Common myeloid progenitor, CD34-positive (primary cell): Measurements from ENCODE around the gene FOXA2. TPM values are rescaled to one million over a fixed set of nuclear protein-coding genes. Genes with fewer than 3 reads are reported as not detected.

ENCODE experiments used
- CTCF ChIA-PET: fragments of 350-600 bp; sonication (Branson Sonifier 250); formaldehyde crosslinking; loops from one replicate; lab custom pipeline; 2021; ENCODE audit warnings: antibody characterized with exemption; lab: Charles Lee
- POLR2A ChIA-PET: fragments of 350-600 bp; sonication (Branson Sonifier 250); formaldehyde crosslinking; loops from one replicate; lab custom pipeline; 2021; ENCODE audit warnings: antibody characterized with exemption; lab: Charles Lee
- DNase-seq, 3 donors: peaks; one replicate each; pipeline versions ENCODE4 v3.0.0 to v3.0.0-alpha.2; 2013
- H3K27ac ChIP-seq, 2 experiments: 1 replicate in 1 of 2; 2 replicates in 1 of 2; pipeline ENCODE4 v1.7.0; 2013; ENCODE audit warnings: inconsistent platforms in 2 of 2, low read length in 2 of 2, mild to moderate bottlenecking in 2 of 2, low read depth in 1 of 2, moderate library complexity in 1 of 2; ENCODE audit not compliant: severe bottlenecking in 2 of 2, insufficient read depth in 1 of 2, poor library complexity in 1 of 2
- H3K27me3 ChIP-seq, 5 experiments: replicated peaks in 2 of 5; 1 replicate in 3 of 5; 2 replicates in 2 of 5; pipeline versions ENCODE4 v1.6.1 to v1.7.0; 2013; ENCODE audit warnings: low read length in 4 of 5, mild to moderate bottlenecking in 2 of 5, moderate library complexity in 2 of 5, inconsistent platforms in 1 of 5; ENCODE audit not compliant: insufficient read depth in 5 of 5, control insufficient read depth in 4 of 5
- H3K36me3 ChIP-seq, 4 experiments: 1 replicate in 2 of 4; 2 replicates in 2 of 4; pipeline versions ENCODE4 v1.6.1 to v1.7.0; 2013; ENCODE audit warnings: low read length in 3 of 4, control low read depth in 1 of 4, mild to moderate bottlenecking in 1 of 4; ENCODE audit not compliant: control insufficient read depth in 4 of 4, insufficient read depth in 4 of 4
- H3K4me1 ChIP-seq, 4 experiments: 1 replicate in 3 of 4; 2 replicates in 1 of 4; pipeline versions ENCODE4 v1.6.1 to v1.7.1; 2013; ENCODE audit warnings: low read length in 3 of 4, mild to moderate bottlenecking in 3 of 4, control low read depth in 1 of 4, inconsistent platforms in 1 of 4, moderate library complexity in 1 of 4; ENCODE audit not compliant: control insufficient read depth in 4 of 4, insufficient read depth in 4 of 4; ENCODE audit errors: control extremely low read depth in 1 of 4
- H3K4me3 ChIP-seq, 7 experiments: 1 replicate in 4 of 7; 2 replicates in 3 of 7; pipeline versions ENCODE4 v1.5.1 to v1.7.0; 2013; ENCODE audit warnings: mild to moderate bottlenecking in 7 of 7, low read length in 6 of 7, moderate library complexity in 6 of 7, inconsistent platforms in 2 of 7, low read depth in 2 of 7, control low read depth in 1 of 7; ENCODE audit not compliant: insufficient read depth in 4 of 7, control insufficient read depth in 1 of 7; ENCODE audit errors: extremely low read depth in 1 of 7
- H3K9me3 ChIP-seq, 5 experiments: 1 replicate in 4 of 5; 2 replicates in 1 of 5; pipeline versions ENCODE4 v1.6.1 to v1.7.1; 2013; ENCODE audit warnings: low read length in 4 of 5, mild to moderate bottlenecking in 2 of 5, inconsistent platforms in 1 of 5, low read depth in 1 of 5, moderate library complexity in 1 of 5; ENCODE audit not compliant: control insufficient read depth in 4 of 5, insufficient read depth in 2 of 5; ENCODE audit errors: control extremely low read depth in 1 of 5
- WGBS: methylation state at CpG from one replicate; pipeline ENCODE4 v1.1.5; 2013; ENCODE audit not compliant: insufficient coverage; 5-methylcytosine and 5-hydroxymethylcytosine counted together
- polyA plus RNA-seq: library from polyadenylated mRNA; unstranded; fragments of 120-200 nt; gene quantifications from one replicate; pipeline ENCODE4 v1.2.1, GENCODE V29; 2013

FOXA2 gene
- polyA plus RNA-seq: not detected

GRCh38 chr20:22584522-22584921 lies at the start of gene FOXA2:
Gene FOXA2 (minus strand): TSS chr20:22584572. CDS start chr20:22584278, 294 bp downstream.
- H3K27ac ChIP-seq: no peak within 1 kb of the TSS
- H3K36me3 ChIP-seq: no peaks in the 10 kb centered on the region
- ChIA-PET POLR2A (no interaction called here), CTCF (interaction anchor here (4.3 kb wide), 1 partner anchor 245 kb away, joined by 57 read pairs; no protein-coding TSS in a partner anchor)
- no peak for DNase-seq
- H3K4me3 ChIP-seq: peak within 1 kb of the TSS in 4 of 7 experiments; percentile 19 to 59 (median 36)
- peaks cover 15 to 100% (median 56%) of the 10 kb centered on the region in 5 experiments for H3K27me3 ChIP-seq
- peaks cover 0 to 7% (median 4%) of the 10 kb centered on the region in 5 experiments for H3K9me3 ChIP-seq
- 2% methylated on average over 26 of the region's 42 CpGs for WGBS
- H3K4me1 ChIP-seq: peaks cover 0 to 34% (median 15%) of the 10 kb centered on the region in 4 experiments

- CTCF ChIA-PET: no interaction called here
- no peaks in the 10 kb centered on the region for H3K9me3 ChIP-seq
- no peak overlapping the region for H3K4me3 ChIP-seq
- H3K27me3 ChIP-seq: peaks cover 0 to 2% (median 0%) of the 10 kb centered on the region in 5 experiments
- no peaks in the 10 kb centered on the region for H3K36me3 ChIP-seq
- no peak for DNase-seq
- H3K27ac ChIP-seq: no peak overlapping the region
- WGBS: 88% methylated on average over 6 of the region's 6 CpGs
- H3K4me1 ChIP-seq: no peaks in the 10 kb centered on the region
- POLR2A ChIA-PET: interaction anchor here (0.7 kb wide), 1 partner anchor 7 kb away, joined by 3 read pairs; no protein-coding TSS in a partner anchor
Observed at GRCh38 chr20:22630701-22631100, 46.3 kb upstream of the FOXA2 start.

GRCh38 chr20:22629927-22630326 lies 45.6 kb upstream of the FOXA2 start:
- WGBS: no CpG with 5 or more reads among the region's 2 CpGs
- H3K4me3 ChIP-seq: no peak overlapping the region
- H3K9me3 ChIP-seq: no peaks in the 10 kb centered on the region
- CTCF ChIA-PET: no interaction called here
- H3K4me1 ChIP-seq: no peaks in the 10 kb centered on the region
- DNase-seq: no peak
- no peaks in the 10 kb centered on the region for H3K36me3 ChIP-seq
- no peak overlapping the region for H3K27ac ChIP-seq
- POLR2A ChIA-PET: interaction anchor here (0.7 kb wide), 1 partner anchor 8 kb away, joined by 3 read pairs; no protein-coding TSS in a partner anchor
- peaks cover 0 to 2% (median 0%) of the 10 kb centered on the region in 5 experiments for H3K27me3 ChIP-seq

- no peaks in the 10 kb centered on the region for H3K4me1 ChIP-seq
- WGBS: 100% methylated on average over 3 of the region's 3 CpGs
- ChIA-PET CTCF (no interaction called here), POLR2A (no interaction called here)
- no peak for DNase-seq
- no peak overlapping the region for H3K4me3 ChIP-seq
- H3K36me3 ChIP-seq: no peaks in the 10 kb centered on the region
- peaks cover 0 to 2% (median 0%) of the 10 kb centered on the region in 5 experiments for H3K27me3 ChIP-seq
- no peaks in the 10 kb centered on the region for H3K9me3 ChIP-seq
- H3K27ac ChIP-seq: no peak overlapping the region
Observed at GRCh38 chr20:22629447-22629846, 45.1 kb upstream of the FOXA2 start.

GRCh38 chr20:22626496-22626895 lies 42.1 kb upstream of the FOXA2 start:
- ChIA-PET POLR2A (interaction anchor here (0.6 kb wide), 1 partner anchor 966 kb away, joined by 3 read pairs; no protein-coding TSS in a partner anchor), CTCF (no interaction called here)
- Histone ChIP-seq H3K4me1 (no peaks in the 10 kb centered on the region), H3K9me3 (no peaks in the 10 kb centered on the region), H3K36me3 (no peaks in the 10 kb centered on the region), H3K4me3 (no peak overlapping the region), H3K27ac (no peak overlapping the region), H3K27me3 (peaks cover 0 to 2% (median 0%) of the 10 kb centered on the region in 5 experiments)
- DNase-seq: no peak
- WGBS: no CpG with 5 or more reads among the region's 1 CpG

GRCh38 chr20:22623211-22623610 lies 38.8 kb upstream of the FOXA2 start:
- H3K9me3 ChIP-seq: no peaks in the 10 kb centered on the region
- ChIA-PET POLR2A (no interaction called here), CTCF (interaction anchor here (0.8 kb wide), 1 partner anchor 284 kb away, joined by 3 read pairs; no protein-coding TSS in a partner anchor)
- H3K4me1 ChIP-seq: peaks cover 0 to 7% (median 6%) of the 10 kb centered on the region in 4 experiments
- H3K4me3 ChIP-seq: no peak overlapping the region
- DNase-seq: no peak
- 93% methylated on average over 4 of the region's 6 CpGs for WGBS
- peaks cover 0 to 3% (median 0%) of the 10 kb centered on the region in 5 experiments for H3K27me3 ChIP-seq
- no peak overlapping the region for H3K27ac ChIP-seq
- H3K36me3 ChIP-seq: no peaks in the 10 kb centered on the region

GRCh38 chr20:22620342-22620741 lies 36.0 kb upstream of the FOXA2 start:
- Histone ChIP-seq H3K36me3 (no peaks in the 10 kb centered on the region), H3K27ac (no peak overlapping the region), H3K27me3 (peaks cover 0 to 14% (median 5%) of the 10 kb centered on the region in 5 experiments), H3K9me3 (no peaks in the 10 kb centered on the region), H3K4me1 (peaks cover 0 to 7% (median 6%) of the 10 kb centered on the region in 4 experiments), H3K4me3 (no peak overlapping the region)
- ChIA-PET POLR2A (interaction anchor here (0.7 kb wide), 1 partner anchor 100 kb away, joined by 3 read pairs; no protein-coding TSS in a partner anchor), CTCF (interaction anchor here (1.4 kb wide), 1 partner anchor 10 kb away, joined by 6 read pairs; no protein-coding TSS in a partner anchor)
- 78% methylated on average over 6 of the region's 9 CpGs for WGBS
- no peak for DNase-seq
